Thoracic aorta (tissue), 2 donors: ENCODE measurements around the gene TM4SF5. TPM values are rescaled to one million over a fixed set of nuclear protein-coding genes. Genes with fewer than 3 reads are reported as not detected.

ENCODE experiments used
- ATAC-seq: fragments of 150-250 bp; one replicate; pipeline ENCODE4 v1.8.0; 2017; ENCODE audit warnings: low read depth; ENCODE audit not compliant: insufficient number of reproducible peaks, low FRiP score
- DNase-seq: peaks from one replicate; pipeline ENCODE4 v3.0.0-alpha.2; 2020; ENCODE audit warnings: low spot score
- H3K27ac ChIP-seq, 2 donors: fragments of 200-600 bp; sonication (generic); 1 replicate in 1 of 2; 2 replicates in 1 of 2; pipeline ENCODE4 v1.5.1; 2016; ENCODE audit warnings: mild to moderate bottlenecking in 2 of 2, moderate library complexity in 2 of 2
- H3K27me3 ChIP-seq: fragments of 200-600 bp; sonication (generic); replicated peaks from 2 replicates; pipeline ENCODE4 v1.6.0; 2016; ENCODE audit warnings: mild to moderate bottlenecking; ENCODE audit not compliant: insufficient read depth
- H3K36me3 ChIP-seq: fragments of 200-600 bp; sonication (generic); one replicate; pipeline ENCODE4 v1.5.1; 2016
- H3K4me1 ChIP-seq, 2 donors: fragments of 200-600 bp; sonication (generic); 1 replicate in 1 of 2; 2 replicates in 1 of 2; pipeline versions ENCODE4 v1.5.1 to v1.6.0; 2016; ENCODE audit warnings: low read depth in 2 of 2, mild to moderate bottlenecking in 1 of 2; ENCODE audit not compliant: control insufficient read depth in 1 of 2
- H3K4me3 ChIP-seq: fragments of 200-600 bp; sonication (generic); 2 replicates; pipeline ENCODE4 v1.5.1; 2016; ENCODE audit warnings: mild to moderate bottlenecking
- H3K9me3 ChIP-seq: fragments of 200-600 bp; sonication (generic); 2 replicates; pipeline ENCODE4 v1.5.1; 2016
- CTCF ChIP-seq: fragments of 200-600 bp; sonication (generic); IDR thresholded peaks from one replicate; pipeline ENCODE4 v1.5.1; 2019; ENCODE audit warnings: antibody characterized with exemption
- total RNA-seq, 2 donors: library from RNA; depleted of rRNA; stranded (reverse); fragments of >200 nt; gene quantifications; one replicate each; pipeline versions ENCODE4 v1.1.0 to v1.2.3, GENCODE V29; 2016

TM4SF5 gene
- total RNA-seq, 2 donors from 2014 or later, result not detected

GRCh38 chr17:4742629-4743028 is 29.1 kb upstream of the TM4SF5 start:
- Histone ChIP-seq H3K9me3 (no peaks in the 10 kb centered on the region), H3K4me1 (peaks cover 10 to 17% of the 10 kb centered on the region in 2 donors), H3K36me3 (no peaks in the 10 kb centered on the region), H3K27me3 (no peaks in the 10 kb centered on the region), H3K27ac (no peak overlapping the region), H3K4me3 (no peak overlapping the region)
- ATAC-seq (no peak), DNase-seq (no peak)
- TF ChIP-seq CTCF, result no peak

- no peak for ATAC-seq
- peaks cover 8 to 14% of the 10 kb centered on the region in 2 donors for H3K4me1 ChIP-seq
- H3K9me3 ChIP-seq, result no peaks in the 10 kb centered on the region
- H3K4me3 ChIP-seq, result no peak overlapping the region
- H3K27me3 ChIP-seq, result no peaks in the 10 kb centered on the region
- no peak overlapping the region for H3K27ac ChIP-seq
- no peaks in the 10 kb centered on the region for H3K36me3 ChIP-seq
- no peak for TF ChIP-seq CTCF
- DNase-seq, result no peak
These were observed 28.5 kb upstream of the TM4SF5 start for GRCh38 chr17:4743216-4743615.

- TF ChIP-seq CTCF, result no peak
- H3K4me1 ChIP-seq, result peaks cover 1 to 8% of the 10 kb centered on the region in 2 donors
These were observed 27.8 kb upstream of the TM4SF5 start for GRCh38 chr17:4743898-4744297.

GRCh38 chr17:4744999-4745969 is 26.4 kb upstream of the TM4SF5 start:
- H3K27me3 ChIP-seq, result no peaks in the 10 kb centered on the region
- ATAC-seq, result no peak
- DNase-seq, result no peak

More at GRCh38 chr17:4743898-4744297, 27.8 kb upstream of the TM4SF5 start:
- Histone ChIP-seq H3K27me3 (no peaks in the 10 kb centered on the region), H3K9me3 (no peaks in the 10 kb centered on the region), H3K27ac (no peak overlapping the region), H3K36me3 (no peaks in the 10 kb centered on the region), H3K4me3 (no peak overlapping the region)
- DNase-seq (no peak), ATAC-seq (no peak)

More at GRCh38 chr17:4744999-4745969, 26.4 kb upstream of the TM4SF5 start:
- Histone ChIP-seq H3K4me3 (no peak overlapping the region), H3K36me3 (no peaks in the 10 kb centered on the region), H3K27ac (no peak overlapping the region), H3K4me1 (peaks cover 0 to 5% of the 10 kb centered on the region in 2 donors), H3K9me3 (no peaks in the 10 kb centered on the region)
- no peak for TF ChIP-seq CTCF
